Activated CD4-positive, alpha-beta memory T cell treated with anti-CD3 and anti-CD28 coated beads, Interleukin-2, amount 10 ng/mL, durations not matched to agents 7 days and 5 days (primary cell): Measurements from ENCODE around the gene IFNA10. TPM values are rescaled to one million over a fixed set of nuclear protein-coding genes. Genes with fewer than 3 reads are reported as not detected.
"Not testable (repeated sequence)": the region's sequence is repeated elsewhere in the genome, so short reads cannot be mapped to it uniquely, and the experiment has no call there.

Experiments
- CTCF ChIA-PET: fragments of 350-600 bp; sonication (Branson Sonifier 250); formaldehyde crosslinking; loops from one replicate; lab custom pipeline; 2021; ENCODE audit warnings: antibody characterized with exemption, inconsistent platforms; lab: Charles Lee
- POLR2A ChIA-PET: fragments of 350-600 bp; sonication (Branson Sonifier 250); formaldehyde crosslinking; loops from one replicate; lab custom pipeline; 2021; ENCODE audit warnings: antibody characterized with exemption; lab: Charles Lee
- DNase-seq: peaks from one replicate; pipeline ENCODE4 v3.0.0-alpha.2; 2020
- H3K27ac Mint-ChIP-seq: one replicate; pipeline ENCODE4 v1.8.0; 2021; ENCODE audit warnings: mild to moderate bottlenecking, mixed read lengths
- H3K27me3 Mint-ChIP-seq: one replicate; pipeline ENCODE4 v1.8.0; 2021; ENCODE audit warnings: mixed read lengths
- H3K36me3 Mint-ChIP-seq: one replicate; pipeline ENCODE4 v1.8.0; 2021; ENCODE audit warnings: low read depth, mixed read lengths
- H3K4me1 Mint-ChIP-seq: one replicate; pipeline ENCODE4 v1.8.0; 2021; ENCODE audit warnings: mixed read lengths
- H3K4me3 Mint-ChIP-seq: one replicate; pipeline ENCODE4 v1.8.0; 2021; ENCODE audit warnings: mild to moderate bottlenecking, mixed read lengths
- H3K9me3 Mint-ChIP-seq: one replicate; pipeline ENCODE4 v1.8.0; 2021; ENCODE audit warnings: mixed read lengths
- total RNA-seq, 2 experiments: library from RNA; stranded (reverse); gene quantifications; one replicate each; pipeline ENCODE4 v1.2.3, GENCODE V29; 2021

IFNA10 gene
- total RNA-seq, 2 experiments from 2014 or later = not detected

DNA sequence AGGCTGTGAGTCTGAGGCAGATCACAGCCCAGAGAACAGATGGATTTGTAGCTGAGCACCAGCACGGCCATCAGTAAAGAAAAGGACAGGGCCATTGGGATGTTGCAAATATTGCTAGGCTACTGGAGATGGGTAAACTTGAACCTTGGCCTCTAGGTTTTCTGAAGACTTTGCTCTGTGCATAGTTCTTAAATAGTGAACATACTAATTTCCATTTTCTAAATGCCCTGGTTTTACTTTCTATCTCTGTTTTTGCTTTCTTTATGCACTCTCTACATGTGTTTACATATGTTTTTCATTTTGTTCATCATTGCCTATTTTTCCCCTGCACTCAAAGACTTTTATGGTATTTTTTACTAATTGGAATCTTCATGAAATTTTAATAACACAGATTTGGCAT is 10.3 kb upstream of the IFNA10 start, which contains the start of gene IFNA16:
IFNA16 (minus strand) TSS at position 101 of the 400 bp plus-strand sequence; CDS start at position 95, 6 bp downstream.
- H3K36me3 Mint-ChIP-seq, H3K27ac Mint-ChIP-seq, H3K4me3 Mint-ChIP-seq, H3K9me3 Mint-ChIP-seq, DNase-seq, CTCF ChIA-PET, H3K4me1 Mint-ChIP-seq, POLR2A ChIA-PET: not testable (repeated sequence)
- peaks cover 40% of the 10 kb centered on the region for H3K27me3 Mint-ChIP-seq

DNA sequence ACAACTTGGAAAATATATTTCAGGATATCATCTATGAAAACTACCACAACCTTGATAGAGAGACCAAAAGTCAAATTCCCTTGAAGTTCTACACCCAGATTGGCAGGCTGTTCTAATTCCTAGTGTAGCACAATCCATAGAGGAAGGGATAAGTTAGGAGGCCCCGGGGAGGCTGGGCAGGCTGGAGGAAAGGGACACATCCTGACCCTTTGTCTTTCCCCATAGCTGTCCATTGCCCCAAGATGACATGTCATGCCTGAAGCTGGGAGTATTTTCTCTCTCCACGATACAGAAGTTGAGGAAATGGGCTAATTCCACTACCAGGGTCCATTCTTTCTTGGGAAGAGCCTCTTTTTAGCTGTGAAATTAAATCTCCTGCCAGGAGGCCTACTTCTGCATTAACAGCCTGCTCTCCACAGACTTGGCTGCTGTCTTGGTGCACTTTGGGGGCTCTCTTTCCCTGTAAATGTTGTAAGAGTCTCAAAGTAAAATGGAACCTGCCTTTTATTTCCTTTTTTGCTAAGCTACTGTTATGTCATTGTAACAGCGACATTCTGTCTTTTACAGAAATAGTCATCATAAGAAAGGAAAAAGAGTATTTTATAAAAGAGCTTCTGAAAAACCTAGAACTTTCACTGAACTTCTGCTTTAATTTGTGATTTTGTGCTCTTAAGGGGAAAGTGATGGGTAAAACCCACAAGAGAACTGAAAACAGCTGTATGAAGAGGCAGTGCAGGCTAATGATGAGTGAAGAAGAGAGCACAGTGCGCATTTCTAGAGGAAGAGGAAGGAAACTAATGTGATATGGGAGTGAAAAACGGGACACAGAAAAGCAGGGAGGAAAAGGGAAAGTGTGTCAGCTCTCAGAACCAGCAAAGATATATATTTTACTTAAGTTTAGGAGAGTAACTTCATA is 6.7 kb upstream of the IFNA10 start:
- DNase-seq, POLR2A ChIA-PET, H3K36me3 Mint-ChIP-seq, H3K4me1 Mint-ChIP-seq, H3K9me3 Mint-ChIP-seq, H3K27ac Mint-ChIP-seq: not testable (repeated sequence)
- Mint-ChIP-seq H3K27me3 (peaks cover 21% of the 10 kb centered on the region), H3K4me3 (peak overlapping the region; percentile 17)
- CTCF ChIA-PET = interaction anchor here (0.7 to 2.2 kb wide), 7 partner anchors 10 to 182 kb away, joined by 3 to 10 read pairs (median 4); no protein-coding TSS in a partner anchor

DNA sequence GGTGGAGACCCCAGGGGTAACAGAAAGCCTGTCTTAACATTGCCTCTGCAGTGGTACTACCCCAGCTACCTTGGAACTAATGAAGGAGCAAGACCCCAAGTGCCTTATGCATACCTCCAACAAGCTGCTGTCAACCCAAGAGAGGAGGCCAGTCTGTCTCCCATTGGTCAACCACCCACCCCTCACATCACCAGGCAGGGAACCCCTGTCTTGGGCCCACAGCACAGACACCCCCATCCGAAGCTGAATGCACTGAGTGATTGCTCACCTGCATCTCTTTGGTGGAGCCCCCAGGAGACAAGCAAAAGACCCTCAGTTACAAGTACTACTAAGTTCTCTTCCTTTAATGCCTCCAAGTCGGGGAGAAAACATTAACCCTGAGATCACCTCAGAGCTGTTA is 5.2 kb upstream of the IFNA10 start:
- H3K27me3 Mint-ChIP-seq = peaks cover 18% of the 10 kb centered on the region
- H3K4me1 Mint-ChIP-seq, DNase-seq, POLR2A ChIA-PET, H3K27ac Mint-ChIP-seq, H3K4me3 Mint-ChIP-seq, H3K36me3 Mint-ChIP-seq, H3K9me3 Mint-ChIP-seq: not testable (repeated sequence)
- CTCF ChIA-PET = interaction anchor here (1.1 to 2.2 kb wide), 3 partner anchors 9 to 29 kb away, joined by 4 to 10 read pairs (median 6); no protein-coding TSS in a partner anchor

DNA sequence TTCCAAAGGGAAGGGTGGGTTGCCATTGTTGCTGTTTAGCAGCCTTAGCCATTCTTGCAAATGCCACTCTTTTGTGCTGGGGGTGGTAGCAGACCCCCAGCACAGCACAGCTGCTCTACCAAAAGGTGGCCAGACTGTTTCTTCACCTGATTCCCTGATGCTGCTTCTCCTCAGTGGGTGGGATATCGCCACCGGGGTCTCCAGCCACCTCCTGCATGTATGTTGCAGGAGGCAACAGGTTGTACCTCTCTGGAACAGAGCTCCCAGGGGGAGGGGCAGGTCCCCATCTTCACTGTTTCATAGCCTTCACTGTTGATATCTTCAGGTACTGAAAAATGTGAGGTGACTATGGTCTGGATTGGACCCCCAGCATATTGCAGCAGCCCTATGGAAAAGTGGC is 3.8 kb upstream of the IFNA10 start:
- peaks cover 20% of the 10 kb centered on the region for H3K27me3 Mint-ChIP-seq
- H3K27ac Mint-ChIP-seq, H3K4me3 Mint-ChIP-seq, POLR2A ChIA-PET, DNase-seq, H3K9me3 Mint-ChIP-seq, H3K4me1 Mint-ChIP-seq, H3K36me3 Mint-ChIP-seq: not testable (repeated sequence)
- CTCF ChIA-PET = interaction anchor here (0.6 to 1.6 kb wide), 2 partner anchors 15 to 236 kb away, joined by 3 to 6 read pairs; no protein-coding TSS in a partner anchor

DNA sequence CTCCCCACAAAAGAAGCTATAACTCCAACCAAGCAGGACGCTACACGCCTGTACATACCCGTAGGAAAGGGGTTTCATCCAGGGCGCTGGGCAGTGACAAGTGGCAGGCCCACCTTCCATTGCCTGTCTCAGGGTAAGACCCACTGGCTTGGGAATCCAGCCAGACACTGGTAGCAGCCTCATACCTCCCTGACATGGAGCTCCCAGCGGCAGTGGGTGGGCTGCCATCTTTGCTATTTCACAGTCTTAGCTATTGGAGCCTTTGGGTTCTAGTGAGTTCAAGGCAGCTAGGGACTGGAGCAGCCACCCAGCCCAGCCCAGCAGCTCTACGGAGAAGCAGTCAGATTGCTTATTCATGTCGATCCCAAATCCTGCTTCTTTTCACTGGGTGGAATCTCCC is 3.4 kb upstream of the IFNA10 start:
- no peak overlapping the region for H3K4me3 Mint-ChIP-seq
- POLR2A ChIA-PET = no interaction called here
- CTCF ChIA-PET = interaction anchor here (0.6 to 1.6 kb wide), 2 partner anchors 15 to 237 kb away, joined by 3 to 6 read pairs; no protein-coding TSS in a partner anchor

DNA sequence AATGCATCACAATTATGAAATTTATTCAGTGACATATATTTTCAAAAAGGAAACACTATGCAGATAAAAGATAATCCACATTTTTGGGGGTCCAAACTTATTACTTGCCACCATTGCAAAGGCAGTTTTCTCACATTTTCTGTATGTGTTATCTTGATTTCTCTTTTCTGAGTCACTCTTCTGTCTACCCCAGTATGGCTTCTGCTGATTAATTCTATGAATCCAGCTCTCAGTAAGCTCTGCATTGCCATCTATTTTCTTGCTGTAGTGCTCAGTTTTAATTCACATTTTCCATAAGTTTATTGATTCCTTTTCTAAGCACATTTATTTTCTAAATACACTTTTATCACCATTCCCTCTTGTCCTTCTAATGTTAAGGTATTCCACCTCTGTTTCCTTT is 1.7 kb downstream of the IFNA10 start:
- CTCF ChIA-PET = no interaction called here

More for the DNA sequence above, 3.4 kb upstream of the IFNA10 start:
- no peaks in the 10 kb centered on the region for H3K9me3 Mint-ChIP-seq
- H3K27me3 Mint-ChIP-seq = peaks cover 21% of the 10 kb centered on the region
- no peaks in the 10 kb centered on the region for H3K36me3 Mint-ChIP-seq
- H3K4me1 Mint-ChIP-seq = peaks cover 6% of the 10 kb centered on the region
- no peak for DNase-seq
- H3K27ac Mint-ChIP-seq = no peak overlapping the region

DNA sequence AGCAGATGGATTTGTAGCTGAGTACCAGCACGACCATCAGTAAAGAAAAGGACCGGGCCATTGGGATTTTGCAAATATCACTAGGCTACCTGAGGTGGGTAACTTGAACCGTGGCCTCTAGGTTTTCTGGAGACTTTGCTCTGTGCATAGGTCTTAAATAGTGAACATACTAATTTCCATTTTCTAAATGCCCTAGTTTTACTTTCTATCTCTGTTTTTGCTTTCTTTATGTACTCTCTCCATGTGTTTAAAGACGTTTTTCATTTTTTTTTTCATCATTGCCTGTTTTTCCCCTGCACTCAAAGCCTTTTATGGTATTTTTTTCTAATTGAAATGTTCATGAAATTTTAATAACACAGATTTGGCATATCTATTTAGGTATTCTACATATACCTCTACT is 4.8 kb downstream of the IFNA10 start, which contains the start of gene IFNA7:
IFNA7 (minus strand) TSS at position 101 of the 400 bp plus-strand sequence; CDS start at position 61, 40 bp downstream.
- POLR2A ChIA-PET, H3K27ac Mint-ChIP-seq, H3K4me3 Mint-ChIP-seq, CTCF ChIA-PET, H3K9me3 Mint-ChIP-seq, H3K36me3 Mint-ChIP-seq, DNase-seq, H3K4me1 Mint-ChIP-seq: not testable (repeated sequence)
- H3K27me3 Mint-ChIP-seq = peaks cover 49% of the 10 kb centered on the region

More for the DNA sequence above, 1.7 kb downstream of the IFNA10 start:
- H3K4me1 Mint-ChIP-seq = peaks cover 4% of the 10 kb centered on the region
- no peak overlapping the region for H3K27ac Mint-ChIP-seq
- peaks cover 40% of the 10 kb centered on the region for H3K27me3 Mint-ChIP-seq
- POLR2A ChIA-PET = no interaction called here
- no peak overlapping the region for H3K4me3 Mint-ChIP-seq
- no peaks in the 10 kb centered on the region for H3K9me3 Mint-ChIP-seq
- no peak for DNase-seq
- no peaks in the 10 kb centered on the region for H3K36me3 Mint-ChIP-seq

DNA sequence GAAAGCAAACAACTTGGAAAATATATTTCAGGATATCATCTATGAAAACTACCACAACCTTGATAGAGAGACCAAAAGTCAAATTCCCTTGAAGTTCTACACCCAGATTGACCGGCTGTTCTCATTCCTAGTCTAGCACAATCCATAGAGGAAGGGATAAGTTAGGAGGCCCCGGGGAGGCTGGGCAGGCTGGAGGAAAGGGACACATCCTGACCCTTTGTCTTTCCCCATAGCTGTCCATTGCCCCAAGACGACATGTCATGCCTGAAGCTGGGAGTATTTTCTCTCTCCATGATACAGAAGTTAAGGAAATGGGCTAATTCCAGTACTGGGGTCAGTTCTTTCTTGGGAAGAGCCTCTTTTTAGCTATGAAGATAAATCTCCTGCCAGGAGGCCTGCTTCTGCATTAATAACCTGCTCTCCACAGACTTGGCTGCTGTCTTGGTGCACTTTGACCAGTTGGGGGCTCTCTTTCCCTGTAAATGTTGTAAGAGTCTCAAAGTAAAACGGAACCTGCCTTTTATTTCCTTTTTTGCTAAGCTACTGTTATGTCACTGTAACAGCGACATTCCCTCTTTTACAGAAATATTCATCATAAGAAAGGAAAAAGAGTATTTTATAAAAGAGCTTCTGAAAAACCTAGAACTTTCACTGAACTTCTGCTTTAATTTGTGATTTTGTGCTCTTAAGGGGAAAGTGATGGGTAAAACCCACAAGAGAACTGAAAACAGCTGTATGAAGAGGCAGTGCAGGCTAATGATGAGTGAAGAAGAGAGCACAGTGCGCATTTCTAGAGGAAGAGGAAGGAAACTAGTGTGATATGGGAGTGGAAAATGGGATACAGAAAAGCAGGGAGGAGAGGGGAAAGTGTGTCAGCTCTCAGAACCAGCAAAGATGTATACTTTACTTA is 11.8 kb downstream of the IFNA10 start:
- H3K27me3 Mint-ChIP-seq = peaks cover 29% of the 10 kb centered on the region
- POLR2A ChIA-PET, H3K27ac Mint-ChIP-seq, H3K36me3 Mint-ChIP-seq, H3K4me3 Mint-ChIP-seq, H3K4me1 Mint-ChIP-seq, H3K9me3 Mint-ChIP-seq: not testable (repeated sequence)
- DNase-seq = peak; percentile 43
- CTCF ChIA-PET = interaction anchor here (0.7 to 2.5 kb wide), 19 partner anchors 9 to 270 kb away, joined by 3 to 21 read pairs (median 4); partner anchors contain the start of gene IFNA10

DNA sequence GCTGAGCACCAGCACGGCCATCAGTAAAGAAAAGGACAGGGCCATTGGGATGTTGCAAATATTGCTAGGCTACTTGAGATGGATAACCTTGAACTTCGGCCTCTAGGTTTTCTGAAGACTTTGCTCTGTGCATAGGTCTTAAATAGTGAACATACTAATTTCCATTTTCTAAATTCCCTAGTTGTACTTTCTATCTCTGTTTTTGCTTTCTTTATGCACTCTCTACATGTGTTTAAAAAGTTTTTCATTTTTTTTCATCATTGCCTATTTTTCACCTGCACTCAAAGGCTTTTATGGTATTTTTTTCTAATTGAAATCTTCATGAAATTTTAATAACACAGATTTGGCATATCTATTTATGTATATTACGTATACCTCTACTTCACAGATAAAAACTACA is 19.5 kb downstream of the IFNA10 start, which contains the start of gene IFNA4:
IFNA4 (minus strand) TSS at position 101 of the 400 bp plus-strand sequence; CDS start at position 45, 56 bp downstream.
- POLR2A ChIA-PET, CTCF ChIA-PET, H3K36me3 Mint-ChIP-seq, H3K27ac Mint-ChIP-seq, DNase-seq, H3K9me3 Mint-ChIP-seq, H3K4me3 Mint-ChIP-seq, H3K4me1 Mint-ChIP-seq: not testable (repeated sequence)
- H3K27me3 Mint-ChIP-seq = peaks cover 20% of the 10 kb centered on the region

DNA sequence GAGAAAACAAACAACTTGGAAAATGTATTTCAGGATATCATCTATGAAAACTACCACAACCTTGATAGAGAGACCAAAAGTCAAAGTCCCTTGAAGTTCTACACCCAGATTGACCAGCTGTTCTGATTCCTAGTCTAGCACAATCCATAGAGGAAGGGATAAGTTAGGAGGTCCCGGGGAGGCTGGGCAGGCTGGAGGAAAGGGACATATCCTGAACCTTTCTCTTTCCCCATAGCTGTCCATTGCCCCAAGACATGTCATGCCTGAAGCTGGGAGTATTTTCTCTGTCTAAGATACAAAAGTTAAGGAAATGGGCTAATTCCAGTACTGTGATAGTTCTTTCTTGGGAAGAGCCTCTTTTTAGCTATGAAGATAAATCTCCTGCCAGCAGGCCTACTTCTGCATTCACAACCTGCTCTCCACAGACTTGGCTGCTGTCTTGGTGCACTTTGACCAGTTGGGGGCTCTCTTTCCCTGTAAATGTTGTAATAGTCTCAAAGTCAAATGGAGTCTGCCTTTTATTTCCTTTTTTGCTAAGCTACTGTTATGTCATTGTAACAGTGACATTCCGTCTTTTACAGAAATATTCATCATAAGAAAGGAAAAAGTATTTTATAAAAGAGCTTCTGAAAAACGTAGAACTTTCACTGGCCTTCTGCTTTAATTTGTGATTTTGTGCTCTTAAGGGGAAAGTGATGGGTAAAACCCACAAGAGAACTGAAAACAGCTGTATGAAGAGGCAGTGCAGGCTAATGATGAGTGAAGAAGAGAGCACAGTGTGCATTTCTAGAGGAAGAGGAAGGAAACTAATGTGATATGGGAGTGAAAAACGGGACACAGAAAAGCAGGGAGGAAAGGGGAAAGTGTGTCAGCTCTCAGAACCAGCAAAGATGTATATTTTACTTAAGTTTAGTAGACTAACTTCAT is 23.9 kb downstream of the IFNA10 start:
- H3K4me1 Mint-ChIP-seq, H3K4me3 Mint-ChIP-seq, H3K9me3 Mint-ChIP-seq, H3K36me3 Mint-ChIP-seq, POLR2A ChIA-PET, H3K27ac Mint-ChIP-seq: not testable (repeated sequence)
- H3K27me3 Mint-ChIP-seq = peaks cover 18% of the 10 kb centered on the region
- DNase-seq = peak; percentile 37
- CTCF ChIA-PET = interaction anchor here (0.6 to 3.8 kb wide), 23 partner anchors 9 to 605 kb away, joined by 3 to 21 read pairs (median 4); partner anchors contain the start of gene IFNA21

DNA sequence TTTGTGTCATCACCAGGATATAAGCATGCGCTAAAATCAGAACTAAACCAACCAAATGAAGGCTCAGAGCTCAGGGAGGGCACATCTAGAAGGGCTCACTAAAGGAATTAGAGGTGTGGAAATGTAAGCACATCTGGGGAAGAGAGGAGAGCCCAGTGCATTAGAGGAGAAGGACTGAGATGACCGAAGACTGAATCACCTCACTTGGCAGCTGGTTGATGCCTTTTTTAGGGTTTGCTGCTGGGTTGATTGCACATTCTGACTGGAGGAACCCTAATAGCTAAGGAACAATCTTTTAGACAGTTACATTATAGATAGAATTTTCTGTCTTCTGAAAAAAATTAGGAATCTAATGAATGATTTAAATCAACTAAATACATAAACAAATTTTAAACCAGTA is 32.3 kb downstream of the IFNA10 start:
- DNase-seq = no peak
- Mint-ChIP-seq H3K36me3 (no peaks in the 10 kb centered on the region), H3K4me3 (no peak overlapping the region), H3K4me1 (no peaks in the 10 kb centered on the region), H3K27ac (no peak overlapping the region), H3K27me3 (peaks cover 16% of the 10 kb centered on the region), H3K9me3 (no peaks in the 10 kb centered on the region)
- POLR2A ChIA-PET = no interaction called here
- CTCF ChIA-PET = interaction anchor here (2.0 to 2.3 kb wide), 2 partner anchors 8 to 20 kb away, joined by 7 to 15 read pairs; no protein-coding TSS in a partner anchor

DNA sequence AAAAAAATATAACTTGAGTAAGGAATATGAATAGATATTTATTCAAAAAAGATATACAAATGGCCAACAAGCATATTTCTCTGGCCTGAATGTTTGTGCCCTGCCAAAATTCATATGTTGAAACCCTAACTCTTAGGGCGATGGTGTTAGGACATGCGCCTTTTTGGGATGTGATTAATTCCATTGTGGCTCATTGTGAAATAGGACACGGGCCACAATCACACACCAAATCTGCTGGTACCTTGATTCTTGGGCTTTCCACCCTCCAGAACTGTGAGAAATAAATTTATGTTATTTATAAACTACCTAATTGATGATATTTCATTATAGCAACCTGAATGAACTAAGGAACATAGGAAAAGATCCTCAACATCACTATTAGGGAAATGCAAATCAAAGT is 34.8 kb downstream of the IFNA10 start:
- no peaks in the 10 kb centered on the region for H3K36me3 Mint-ChIP-seq
- H3K4me3 Mint-ChIP-seq = no peak overlapping the region
- CTCF ChIA-PET = no interaction called here
- DNase-seq = no peak
- H3K9me3 Mint-ChIP-seq = no peaks in the 10 kb centered on the region
- H3K27ac Mint-ChIP-seq = no peak overlapping the region
- POLR2A ChIA-PET = no interaction called here
- H3K27me3 Mint-ChIP-seq = peaks cover 19% of the 10 kb centered on the region
- H3K4me1 Mint-ChIP-seq = no peaks in the 10 kb centered on the region
